Transverse colon (tissue), 4 donors: ENCODE measurements around the gene ALK. TPM values are rescaled to one million over a fixed set of nuclear protein-coding genes. Genes with fewer than 3 reads are reported as not detected.

Experiments used
- DNase-seq: peaks from one replicate; pipeline ENCODE4 v3.0.0-alpha.2; 2019
- H3K27ac ChIP-seq, 4 donors: fragments of 200-600 bp; sonication (generic); 2 replicates each; pipeline ENCODE4 v1.5.1; 2016 to 2018; ENCODE audit warnings: inconsistent platforms in 4 of 4
- H3K27me3 ChIP-seq: fragments of 200-600 bp; sonication (generic); 2 replicates; pipeline ENCODE4 v1.5.1; 2017; ENCODE audit warnings: inconsistent platforms
- H3K36me3 ChIP-seq, 4 donors: fragments of 200-600 bp; sonication (generic); 2 replicates each; pipeline ENCODE4 v1.5.1; 2017 to 2019; ENCODE audit warnings: inconsistent platforms in 4 of 4
- H3K4me1 ChIP-seq, 4 donors: fragments of 200-600 bp; sonication (generic); 2 replicates each; pipeline ENCODE4 v1.5.1; 2017 to 2020; ENCODE audit warnings: inconsistent platforms in 4 of 4
- H3K4me3 ChIP-seq, 4 donors: fragments of 200-600 bp; sonication (generic); 1 replicate in 1 of 4; 2 replicates in 3 of 4; pipeline versions ENCODE4 v1.5.1 to v1.6.1; 2017 to 2019; ENCODE audit warnings: inconsistent platforms in 4 of 4
- H3K9me3 ChIP-seq, 2 donors: fragments of 200-600 bp; sonication (generic); 2 replicates each; pipeline ENCODE4 v1.5.1; 2017 to 2019; ENCODE audit warnings: inconsistent platforms in 2 of 2
- CTCF ChIP-seq, 5 experiments: fragments of 200-600 bp in 3 of 5; fragments of 450-650 bp in 2 of 5; sonication (generic) in 3 of 5; IDR thresholded peaks; 1 replicate in 2 of 5; 2 replicates in 3 of 5; pipeline ENCODE4 v1.5.1; 2016 to 2017; ENCODE audit warnings: antibody characterized with exemption in 5 of 5, inconsistent platforms in 3 of 5, mild to moderate bottlenecking in 2 of 5, moderate library complexity in 1 of 5
- EP300 ChIP-seq: sonication (generic); formaldehyde crosslinking; IDR thresholded peaks from one replicate; pipeline ENCODE4 v1.6.1; 2017; ENCODE audit warnings: antibody characterized with exemption, low read depth
- POLR2A ChIP-seq: fragments of 450-650 bp; IDR thresholded peaks from one replicate; pipeline ENCODE4 v1.6.1; 2016; ENCODE audit warnings: antibody characterized with exemption, mild to moderate bottlenecking, moderate library complexity
- POLR2AphosphoS5 ChIP-seq, 3 donors: sonication (generic); formaldehyde crosslinking; IDR thresholded peaks; one replicate each; pipeline ENCODE4 v1.6.1; 2016; ENCODE audit warnings: antibody characterized with exemption in 3 of 3
- WGBS, 2 donors: methylation state at CpG; one replicate each; pipeline ENCODE4 v1.1.5; 2018; ENCODE audit warnings: low coverage in 1 of 2; 5-methylcytosine and 5-hydroxymethylcytosine counted together
- in situ Hi-C, 4 donors: fragments of 200-750 bp; cut with MboI; loops; one replicate each; pipeline versions ENCODE4 v1.15.0 to v1.15.1; 2017; ENCODE audit warnings: low sequenced_read_pairs in 3 of 4, low pct_ligation_motif_present in 1 of 4, low pct_unique_long_range_greater_than_20kb in 1 of 4
- intact Hi-C: fragments of 100-400 bp; cut with DNase I; formaldehyde crosslinking; loops from one replicate; pipeline ENCODE4 v1.15.1; 2023; ENCODE audit warnings: low total_unique reads
- total RNA-seq, 4 donors: library from RNA; depleted of rRNA; stranded (reverse); fragments of >200 nt; gene quantifications; one replicate each; pipeline ENCODE4 v1.1.0, GENCODE V29; 2016

ALK gene
- total RNA-seq, 4 donors from 2014 or later, result 0.32 to 0.82 TPM; not detected in 2

GRCh38 chr2:29837925-29838324 lies 83.5 kb downstream of the ALK start:
- DNase-seq, result no peak
- Histone ChIP-seq H3K36me3 (no peaks in the 10 kb centered on the region), H3K9me3 (no peaks in the 10 kb centered on the region), H3K27me3 (no peaks in the 10 kb centered on the region), H3K4me3 (no peak overlapping the region), H3K27ac (no peak overlapping the region), H3K4me1 (no peaks in the 10 kb centered on the region)
- in situ Hi-C loops (loop anchor here (25.0 kb wide), 2 partner anchors 526 to 876 kb away; no protein-coding TSS in a partner anchor), intact Hi-C loops (no loop called here)
- no peak for TF ChIP-seq EP300
- no peak for TF ChIP-seq POLR2AphosphoS5 (IDR thresholded peaks at IDR 0.05)
- no peak for TF ChIP-seq POLR2A
- no peak for TF ChIP-seq CTCF (IDR thresholded peaks at IDR 0.05)

GRCh38 chr2:29834624-29835023 lies 86.8 kb downstream of the ALK start:
- in situ Hi-C loops (loop anchor here (25.0 kb wide), 2 partner anchors 522 to 872 kb away; no protein-coding TSS in a partner anchor), intact Hi-C loops (no loop called here)
- Histone ChIP-seq H3K9me3 (no peaks in the 10 kb centered on the region), H3K36me3 (no peaks in the 10 kb centered on the region), H3K27me3 (no peaks in the 10 kb centered on the region), H3K27ac (no peak overlapping the region), H3K4me3 (no peak overlapping the region), H3K4me1 (no peaks in the 10 kb centered on the region)
- TF ChIP-seq EP300 (no peak), CTCF (IDR thresholded peaks at IDR 0.05) (no peak), POLR2AphosphoS5 (IDR thresholded peaks at IDR 0.05) (no peak), POLR2A (no peak)
- DNase-seq, result no peak
- WGBS, 2 donors, result 56 to 60% methylated on average over 2 of the region's 2 CpGs

GRCh38 chr2:29834036-29834540 lies 87.3 kb downstream of the ALK start:
- H3K36me3 ChIP-seq, result no peaks in the 10 kb centered on the region
- 90 to 100% methylated on average over 1 of the region's 1 CpG for WGBS, 2 donors
- H3K27ac ChIP-seq, result no peak overlapping the region
- H3K4me1 ChIP-seq, result no peaks in the 10 kb centered on the region
- TF ChIP-seq POLR2AphosphoS5 (IDR thresholded peaks at IDR 0.05), result no peak
- no peak for TF ChIP-seq EP300
- TF ChIP-seq CTCF (IDR thresholded peaks at IDR 0.05), result no peak
- TF ChIP-seq POLR2A, result no peak
- in situ Hi-C loops (loop anchor here (25.0 kb wide), 2 partner anchors 522 to 872 kb away; no protein-coding TSS in a partner anchor), intact Hi-C loops (no loop called here)
- no peak overlapping the region for H3K4me3 ChIP-seq
- no peak for DNase-seq
- no peaks in the 10 kb centered on the region for H3K27me3 ChIP-seq
- no peaks in the 10 kb centered on the region for H3K9me3 ChIP-seq

- no peaks in the 10 kb centered on the region for H3K9me3 ChIP-seq
- in situ Hi-C loops, result loop anchor here (25.0 kb wide), 2 partner anchors 519 to 869 kb away; no protein-coding TSS in a partner anchor
- no peak for DNase-seq
- no peaks in the 10 kb centered on the region for H3K4me1 ChIP-seq
- no peak overlapping the region for H3K4me3 ChIP-seq
- TF ChIP-seq POLR2A (no peak), EP300 (no peak), POLR2AphosphoS5 (IDR thresholded peaks at IDR 0.05) (no peak), CTCF (IDR thresholded peaks at IDR 0.05) (no peak)
- no peak overlapping the region for H3K27ac ChIP-seq
- H3K36me3 ChIP-seq, result no peaks in the 10 kb centered on the region
- no peaks in the 10 kb centered on the region for H3K27me3 ChIP-seq
- WGBS, 2 donors, result 80 to 85% methylated on average over 2 of the region's 2 CpGs
- intact Hi-C loops, result no loop called here
Observed at GRCh38 chr2:29831560-29831959, 89.8 kb downstream of the ALK start.
